GM06990 (cell line): ENCODE results near the gene COL4A1.

Experiments
- DNase-seq: peaks from one replicate; pipeline ENCODE4 v3.0.0-alpha.2; 2011; ENCODE audit not compliant: insufficient read length; ENCODE audit errors: extremely low read depth
- H3K27me3 ChIP-seq: replicated peaks from 2 replicates; pipeline ENCODE4 v1.6.0; 2011; ENCODE audit warnings: low read length; ENCODE audit not compliant: control insufficient read depth, insufficient read depth
- H3K36me3 ChIP-seq: 2 replicates; pipeline ENCODE4 v1.5.1; 2011; ENCODE audit warnings: low read length; ENCODE audit not compliant: control insufficient read depth, insufficient read depth
- H3K4me3 ChIP-seq: replicated peaks from 2 replicates; pipeline ENCODE4 v1.5.1; 2011; ENCODE audit warnings: low read depth, mild to moderate bottlenecking, control low read depth, low read length
- TF ChIP-seq, protein P1 (sequence below): IDR thresholded peaks from 2 replicates; pipeline ENCODE4 v1.5.1; 2011; ENCODE audit warnings: low read length, control low read depth, mild to moderate bottlenecking, inconsistent platforms; ENCODE audit not compliant: insufficient read depth, poor library complexity, severe bottlenecking

Gene COL4A1

DNA sequence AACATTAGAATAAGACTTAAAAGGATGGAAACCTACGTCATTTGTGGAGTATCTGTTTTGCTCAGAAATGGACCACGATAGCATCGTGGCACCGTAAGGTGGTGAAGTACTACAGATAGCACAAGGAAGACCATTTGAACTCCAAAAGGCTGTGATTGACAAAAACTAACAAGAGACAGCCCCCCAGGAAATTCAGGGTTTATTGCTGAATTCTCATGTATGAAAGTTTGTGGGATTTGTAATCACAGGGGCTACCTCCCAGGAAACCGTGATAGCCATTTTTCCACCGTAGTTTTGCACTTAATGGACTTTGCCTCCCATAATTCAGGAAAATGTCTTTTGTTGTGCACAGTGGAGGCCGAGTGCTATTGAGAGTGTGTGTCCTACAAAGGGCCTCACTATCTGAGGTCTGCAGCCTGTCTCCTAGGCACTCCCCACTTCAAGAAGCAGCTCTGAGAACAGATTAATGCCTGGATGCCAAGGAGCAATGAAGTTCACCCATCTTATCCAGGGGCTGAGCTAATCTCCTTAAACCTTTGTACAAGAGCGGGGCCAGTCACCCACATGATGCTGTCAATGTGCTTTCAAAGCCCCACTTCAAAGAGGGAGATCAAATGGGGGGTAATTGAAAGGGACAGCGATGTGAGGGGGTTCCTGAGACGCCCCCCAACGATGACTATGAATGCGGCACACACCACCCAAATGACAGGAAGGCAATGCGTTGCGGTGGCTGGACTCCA lies 182.6 kb downstream of the COL4A1 start:
- no peak for DNase-seq
- Histone ChIP-seq H3K27me3 (no peaks in the 10 kb centered on the region), H3K4me3 (no peak overlapping the region), H3K36me3 (no peaks in the 10 kb centered on the region; the same call in 1 of the 2 replicates)
- TF ChIP-seq, protein P1, sequence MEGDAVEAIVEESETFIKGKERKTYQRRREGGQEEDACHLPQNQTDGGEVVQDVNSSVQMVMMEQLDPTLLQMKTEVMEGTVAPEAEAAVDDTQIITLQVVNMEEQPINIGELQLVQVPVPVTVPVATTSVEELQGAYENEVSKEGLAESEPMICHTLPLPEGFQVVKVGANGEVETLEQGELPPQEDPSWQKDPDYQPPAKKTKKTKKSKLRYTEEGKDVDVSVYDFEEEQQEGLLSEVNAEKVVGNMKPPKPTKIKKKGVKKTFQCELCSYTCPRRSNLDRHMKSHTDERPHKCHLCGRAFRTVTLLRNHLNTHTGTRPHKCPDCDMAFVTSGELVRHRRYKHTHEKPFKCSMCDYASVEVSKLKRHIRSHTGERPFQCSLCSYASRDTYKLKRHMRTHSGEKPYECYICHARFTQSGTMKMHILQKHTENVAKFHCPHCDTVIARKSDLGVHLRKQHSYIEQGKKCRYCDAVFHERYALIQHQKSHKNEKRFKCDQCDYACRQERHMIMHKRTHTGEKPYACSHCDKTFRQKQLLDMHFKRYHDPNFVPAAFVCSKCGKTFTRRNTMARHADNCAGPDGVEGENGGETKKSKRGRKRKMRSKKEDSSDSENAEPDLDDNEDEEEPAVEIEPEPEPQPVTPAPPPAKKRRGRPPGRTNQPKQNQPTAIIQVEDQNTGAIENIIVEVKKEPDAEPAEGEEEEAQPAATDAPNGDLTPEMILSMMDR: no peak

DNA sequence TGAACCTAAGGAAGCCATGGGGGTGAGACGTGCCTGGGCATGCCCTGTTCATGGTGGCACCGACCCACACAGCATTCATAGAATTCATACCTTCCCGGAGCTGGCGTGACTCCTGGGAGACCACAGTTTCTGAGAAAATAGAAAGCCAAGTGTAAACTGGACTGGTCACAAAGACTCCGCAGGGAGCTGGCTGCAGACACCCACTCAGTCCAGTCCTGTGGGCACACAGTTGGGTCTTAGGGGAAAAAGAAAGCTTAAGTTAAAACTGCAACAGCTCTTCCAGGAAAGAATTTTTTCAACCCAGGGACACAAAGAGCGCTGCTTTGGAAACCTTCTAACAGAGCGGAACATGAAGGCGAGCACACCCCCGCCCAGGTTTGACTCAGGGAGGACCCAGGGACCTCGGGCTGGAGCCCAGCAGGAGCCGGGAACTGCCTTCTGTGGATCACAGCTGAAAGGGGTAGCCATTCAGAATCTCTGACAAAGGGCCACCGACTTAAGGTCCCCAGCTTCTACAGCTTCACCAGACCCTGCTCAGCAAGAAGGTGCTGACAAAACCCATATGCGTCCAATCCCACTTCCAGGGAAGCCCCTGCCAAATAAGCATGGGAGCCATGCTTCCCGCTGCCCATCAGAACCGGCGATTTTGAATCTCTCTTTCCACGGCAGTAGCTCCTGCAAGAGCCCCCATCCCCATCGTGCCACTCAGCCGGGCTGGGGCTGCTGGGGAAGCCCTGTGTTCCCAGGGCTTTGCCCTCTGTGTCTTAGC lies 183.7 kb downstream of the COL4A1 start:
- DNase-seq: no peak
- Histone ChIP-seq H3K36me3 (no peaks in the 10 kb centered on the region; the same call in 1 of the 2 replicates), H3K4me3 (no peak overlapping the region; the same call in 1 of the 2 replicates), H3K27me3 (no peaks in the 10 kb centered on the region)
- TF ChIP-seq, protein P1: no peak

DNA sequence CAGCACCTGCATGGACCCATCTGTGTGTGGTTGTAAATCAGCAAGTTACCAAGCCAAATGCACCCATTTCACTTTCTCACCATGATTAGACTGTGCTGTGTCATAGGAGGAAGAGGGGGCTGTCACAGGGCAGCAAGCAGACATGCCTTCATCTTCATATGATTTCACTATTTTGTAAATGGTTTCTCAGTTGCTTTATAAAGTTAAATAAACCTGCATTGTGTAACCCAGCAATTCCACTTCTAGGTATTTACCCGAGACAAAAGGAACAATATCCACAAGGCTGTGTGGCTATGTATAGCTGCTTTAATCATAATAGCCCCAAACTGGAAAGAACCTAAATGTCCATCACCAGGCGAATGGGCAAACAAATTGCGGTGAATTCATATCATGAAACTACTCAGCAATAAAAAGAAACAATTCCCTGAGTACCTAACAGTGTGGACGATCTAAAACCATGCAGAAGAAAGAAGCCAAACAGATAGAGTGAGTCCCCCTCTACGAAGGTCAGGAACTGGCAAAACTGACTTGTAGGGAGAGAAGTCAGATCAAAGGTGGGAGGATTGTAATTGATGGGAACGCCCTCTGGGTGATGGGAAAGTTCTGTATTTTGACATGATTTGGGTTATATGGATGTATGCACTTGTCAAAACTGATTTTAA lies 185.4 kb downstream of the COL4A1 start:
- peak overlapping the region; percentile 48 for H3K4me3 ChIP-seq
- TF ChIP-seq, protein P1: no peak
- DNase-seq: no peak
- no peaks in the 10 kb centered on the region for H3K27me3 ChIP-seq
- H3K36me3 ChIP-seq: no peaks in the 10 kb centered on the region; the same call in 1 of the 2 replicates

DNA sequence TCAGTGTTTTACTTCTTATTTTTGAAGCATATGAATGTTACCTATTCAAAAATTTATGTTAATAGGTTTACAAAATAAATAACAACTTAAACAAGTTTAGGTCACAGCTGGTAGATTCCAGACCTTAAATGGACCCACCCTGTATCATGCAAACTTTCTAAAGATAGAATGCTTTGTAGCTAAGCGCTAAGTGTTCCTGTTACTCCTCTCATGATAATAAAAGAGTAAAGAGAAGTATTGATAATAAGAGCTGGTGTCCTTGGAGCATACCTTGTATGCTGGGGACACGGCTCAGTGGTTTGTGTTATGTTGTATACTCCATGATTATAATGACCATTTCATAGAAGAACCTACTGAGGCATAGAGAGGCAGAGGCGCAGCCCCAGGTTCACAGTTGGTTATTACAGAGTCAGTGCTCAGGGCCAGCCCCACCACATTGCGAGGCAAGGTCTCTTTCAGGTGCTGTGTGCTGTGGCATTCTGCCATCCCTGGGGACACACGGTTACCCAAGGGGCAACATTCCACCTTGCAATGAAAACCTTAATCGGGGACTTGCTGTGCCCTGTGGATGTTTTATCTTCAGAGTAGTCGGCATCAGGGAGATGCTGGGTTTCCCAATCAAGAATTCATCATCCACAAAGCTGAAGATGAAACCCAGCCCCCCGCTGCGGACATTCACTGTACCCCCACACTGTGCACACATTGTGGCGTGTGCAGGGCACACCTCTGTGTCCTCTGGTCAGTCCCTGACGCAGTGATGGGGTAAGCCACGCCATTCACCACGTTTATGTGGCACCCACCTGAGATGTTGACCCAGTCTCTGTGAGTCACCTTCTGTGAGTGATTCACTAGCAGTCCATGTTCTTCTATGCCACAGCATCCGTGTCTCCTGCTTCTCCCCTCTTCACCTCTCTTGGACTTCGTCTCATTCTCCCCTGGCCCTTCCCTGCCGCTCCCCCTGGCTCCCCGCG lies 186.7 kb downstream of the COL4A1 start:
- no peaks in the 10 kb centered on the region for H3K27me3 ChIP-seq
- TF ChIP-seq, protein P1: no peak
- H3K4me3 ChIP-seq: no peak overlapping the region
- H3K36me3 ChIP-seq: no peaks in the 10 kb centered on the region; the same call in 1 of the 2 replicates
- DNase-seq: no peak

DNA sequence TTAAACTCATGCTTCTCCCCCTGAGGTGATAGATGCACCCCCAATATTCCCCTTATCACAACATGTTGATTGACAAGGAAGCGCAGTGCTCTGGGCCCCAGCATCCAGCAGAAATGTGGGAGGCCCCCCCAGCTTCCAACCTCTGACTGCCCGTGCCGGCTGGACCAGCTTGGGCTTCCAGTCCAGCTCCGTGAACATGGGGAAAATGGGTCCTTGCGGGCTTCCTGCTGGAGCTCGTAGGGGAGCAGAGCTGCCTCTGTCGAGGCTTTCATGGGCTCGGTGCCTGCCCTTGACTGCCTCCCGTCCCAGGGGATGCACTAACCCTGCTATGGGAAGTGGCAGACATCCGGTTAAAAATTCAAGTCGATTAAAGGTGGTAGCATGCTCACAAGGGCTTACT lies 188.9 kb downstream of the COL4A1 start:
- TF ChIP-seq, protein P1: no peak
- Histone ChIP-seq H3K36me3 (no peaks in the 10 kb centered on the region), H3K4me3 (no peak overlapping the region), H3K27me3 (no peaks in the 10 kb centered on the region)
- no peak for DNase-seq
